Thymus (tissue), 11 donors: ENCODE measurements around the gene ARFGAP3. TPM values are rescaled to one million over a fixed set of nuclear protein-coding genes. Genes with fewer than 3 reads are reported as not detected.

Experiments
- DNase-seq, 9 donors: peaks; one replicate each; pipeline ENCODE4 v3.0.0-alpha.2; 2013; ENCODE audit warnings: low spot score in 9 of 9, low read depth in 6 of 9, missing footprints in 1 of 9
- H3K27ac ChIP-seq, 2 donors: one replicate each; pipeline ENCODE4 v1.5.1; 2013; ENCODE audit warnings: control low read depth in 1 of 2, low read depth in 1 of 2, low read length in 1 of 2, mild to moderate bottlenecking in 1 of 2, moderate library complexity in 1 of 2
- H3K27me3 ChIP-seq, 2 donors: one replicate each; pipeline ENCODE4 v1.5.1; 2013; ENCODE audit warnings: low read length in 1 of 2; ENCODE audit not compliant: control insufficient read depth in 2 of 2, insufficient read depth in 1 of 2
- H3K36me3 ChIP-seq, 2 donors: one replicate each; pipeline ENCODE4 v1.5.1; 2013; ENCODE audit warnings: low read length in 1 of 2, mild to moderate bottlenecking in 1 of 2, moderate library complexity in 1 of 2; ENCODE audit not compliant: control insufficient read depth in 2 of 2, insufficient read depth in 2 of 2
- H3K4me1 ChIP-seq, 2 donors: one replicate each; pipeline ENCODE4 v1.5.1; 2013; ENCODE audit warnings: low read length in 2 of 2; ENCODE audit not compliant: control insufficient read depth in 2 of 2, insufficient read depth in 2 of 2
- H3K4me3 ChIP-seq, 2 donors: one replicate each; pipeline ENCODE4 v1.5.1; 2013; ENCODE audit warnings: low read length in 2 of 2, control low read depth in 1 of 2, mild to moderate bottlenecking in 1 of 2
- H3K9me3 ChIP-seq, 2 donors: one replicate each; pipeline ENCODE4 v1.5.1; 2013; ENCODE audit warnings: low read length in 1 of 2, mild to moderate bottlenecking in 1 of 2; ENCODE audit not compliant: control insufficient read depth in 2 of 2, insufficient read depth in 1 of 2
- WGBS: extraction: QIAGEN DNeasy Blood & Tissue Kit; methylation state at CpG from one replicate; pipeline ENCODE4 v1.1.7; 2013; 5-methylcytosine and 5-hydroxymethylcytosine counted together
- polyA plus RNA-seq: library from polyadenylated mRNA; stranded (reverse); fragments of 200-250 nt; gene quantifications from one replicate; pipeline ENCODE4 v1.2.3, GENCODE V29; 2013
- total RNA-seq: library from RNA; stranded (reverse); fragments of 120-200 nt; gene quantifications from one replicate; pipeline ENCODE4 v1.2.4, GENCODE V29; 2013
- donor health status: healthy.

ARFGAP3 gene
- total and polyA plus RNA-seq, 2 donors, result 29.9 to 40.0 TPM

- Histone ChIP-seq H3K9me3 (no peaks in the 10 kb centered on the region), H3K27ac (no peak overlapping the region), H3K4me1 (no peaks in the 10 kb centered on the region), H3K27me3 (no peaks in the 10 kb centered on the region), H3K36me3 (peaks cover 18 to 40% of the 10 kb centered on the region in 2 donors), H3K4me3 (no peak overlapping the region)
- WGBS, result 87% methylated on average over 3 of the region's 3 CpGs
- no peak for DNase-seq
Measured at GRCh38 chr22:42825796-42826195, 31.3 kb downstream of the ARFGAP3 start.

GRCh38 chr22:42821386-42821785, 35.7 kb downstream of the ARFGAP3 start:
- Histone ChIP-seq H3K4me3 (no peak overlapping the region), H3K9me3 (no peaks in the 10 kb centered on the region), H3K27ac (no peak overlapping the region), H3K4me1 (no peaks in the 10 kb centered on the region), H3K36me3 (peaks cover 12 to 28% of the 10 kb centered on the region in 2 donors), H3K27me3 (no peaks in the 10 kb centered on the region)
- WGBS, result 98% methylated on average over 3 of the region's 3 CpGs
- DNase-seq, result no peak

- Histone ChIP-seq H3K9me3 (no peaks in the 10 kb centered on the region), H3K4me1 (no peaks in the 10 kb centered on the region), H3K36me3 (peaks cover 13 to 28% of the 10 kb centered on the region in 2 donors), H3K27me3 (no peaks in the 10 kb centered on the region), H3K27ac (no peak overlapping the region), H3K4me3 (no peak overlapping the region)
- peak in 3 of 9 donors; percentile 4 to 54 (median 13) for DNase-seq
- 74% methylated on average over 9 of the region's 9 CpGs for WGBS
Measured at GRCh38 chr22:42820045-42820763, 36.9 kb downstream of the ARFGAP3 start.

- Histone ChIP-seq H3K27ac (no peak overlapping the region), H3K27me3 (no peaks in the 10 kb centered on the region)
Measured at GRCh38 chr22:42819412-42820044, 37.5 kb downstream of the ARFGAP3 start.

GRCh38 chr22:42817556-42817955, 39.5 kb downstream of the ARFGAP3 start:
- WGBS, result 93% methylated on average over 3 of the region's 3 CpGs
- no peak for DNase-seq
- Histone ChIP-seq H3K27me3 (no peaks in the 10 kb centered on the region), H3K9me3 (no peaks in the 10 kb centered on the region), H3K27ac (no peak overlapping the region), H3K36me3 (peaks cover 13 to 23% of the 10 kb centered on the region in 2 donors), H3K4me3 (no peak overlapping the region), H3K4me1 (no peaks in the 10 kb centered on the region)

More at GRCh38 chr22:42819412-42820044, 37.5 kb downstream of the ARFGAP3 start:
- DNase-seq, result no peak
- WGBS, result 86% methylated on average over 9 of the region's 9 CpGs
- no peaks in the 10 kb centered on the region for H3K9me3 ChIP-seq
- H3K4me3 ChIP-seq, result no peak overlapping the region
- H3K4me1 ChIP-seq, result no peaks in the 10 kb centered on the region
- H3K36me3 ChIP-seq, result peaks cover 8 to 24% of the 10 kb centered on the region in 2 donors

GRCh38 chr22:42816336-42816735, 40.7 kb downstream of the ARFGAP3 start:
- Histone ChIP-seq H3K36me3 (peaks cover 14 to 18% of the 10 kb centered on the region in 2 donors), H3K4me3 (no peak overlapping the region), H3K9me3 (no peaks in the 10 kb centered on the region), H3K4me1 (no peaks in the 10 kb centered on the region), H3K27me3 (no peaks in the 10 kb centered on the region), H3K27ac (no peak overlapping the region)
- 99% methylated on average over 3 of the region's 3 CpGs for WGBS
- no peak for DNase-seq

GRCh38 chr22:42814616-42815015, 42.5 kb downstream of the ARFGAP3 start:
- 89% methylated on average over 2 of the region's 2 CpGs for WGBS
- Histone ChIP-seq H3K27me3 (no peaks in the 10 kb centered on the region), H3K36me3 (peaks cover 16 to 22% of the 10 kb centered on the region in 2 donors), H3K4me3 (no peak overlapping the region), H3K4me1 (no peaks in the 10 kb centered on the region), H3K9me3 (no peaks in the 10 kb centered on the region), H3K27ac (no peak overlapping the region)
- no peak for DNase-seq

- no peak overlapping the region for H3K27ac ChIP-seq
- H3K36me3 ChIP-seq, result peaks cover 16 to 22% of the 10 kb centered on the region in 2 donors
- no peaks in the 10 kb centered on the region for H3K4me1 ChIP-seq
- H3K4me3 ChIP-seq, result no peak overlapping the region
- DNase-seq, result no peak
- no peaks in the 10 kb centered on the region for H3K27me3 ChIP-seq
- 53% methylated on average over 2 of the region's 2 CpGs for WGBS
- H3K9me3 ChIP-seq, result no peaks in the 10 kb centered on the region
Measured at GRCh38 chr22:42814215-42814614, 42.9 kb downstream of the ARFGAP3 start.

GRCh38 chr22:42813501-42813900, 43.6 kb downstream of the ARFGAP3 start:
- DNase-seq, result no peak
- 96% methylated on average over 7 of the region's 7 CpGs for WGBS
- no peak overlapping the region for H3K27ac ChIP-seq
- no peaks in the 10 kb centered on the region for H3K4me1 ChIP-seq
- no peaks in the 10 kb centered on the region for H3K27me3 ChIP-seq
- no peaks in the 10 kb centered on the region for H3K9me3 ChIP-seq
- H3K36me3 ChIP-seq, result peaks cover 18 to 24% of the 10 kb centered on the region in 2 donors
- H3K4me3 ChIP-seq, result no peak overlapping the region
